IPS-NIHi7 (cell line): Measurements from ENCODE around the gene KRT83.
"Not testable (repeated sequence)": the region's sequence is repeated elsewhere in the genome, so short reads cannot be mapped to it uniquely, and the experiment has no call there.

Source experiments
- DNase-seq: peaks from one replicate; pipeline ENCODE4 v3.0.0; 2012; ENCODE audit warnings: mixed read lengths; ENCODE audit errors: extremely low spot score

The KRT83 gene

GRCh38 chr12:52286857-52287785 is 34.1 kb downstream of the KRT83 start:
- DNase-seq = not testable (repeated sequence)

- DNase-seq = no peak
Measured at GRCh38 chr12:52285851-52286530, 35.2 kb downstream of the KRT83 start.

- DNase-seq = no peak
Measured at GRCh38 chr12:52285172-52285745, 35.9 kb downstream of the KRT83 start.

GRCh38 chr12:52284562-52285171 is 36.5 kb downstream of the KRT83 start:
- DNase-seq = no peak

GRCh38 chr12:52280796-52281560 is 40.2 kb downstream of the KRT83 start:
- DNase-seq = no peak

- no peak for DNase-seq
Measured at GRCh38 chr12:52280319-52280795, 40.8 kb downstream of the KRT83 start.

- DNase-seq = no peak
Measured at GRCh38 chr12:52279422-52280318, 41.5 kb downstream of the KRT83 start.

GRCh38 chr12:52278575-52279421 is 42.4 kb downstream of the KRT83 start:
- peak; percentile 93 for DNase-seq

GRCh38 chr12:52277486-52278245 is 43.5 kb downstream of the KRT83 start:
- no peak for DNase-seq

GRCh38 chr12:52275686-52276085 is 45.5 kb downstream of the KRT83 start:
- DNase-seq = no peak

- DNase-seq = no peak
Measured at GRCh38 chr12:52274521-52275120, 46.6 kb downstream of the KRT83 start, which contains the start of gene KRT86. Gene KRT86, plus strand, starts transcription at chr12:52274645. Its CDS starts 27,272 bp downstream, at chr12:52301917.

- DNase-seq = no peak
Measured at GRCh38 chr12:52271158-52271557, 50.0 kb downstream of the KRT83 start.

- no peak for DNase-seq
Measured at GRCh38 chr12:52270541-52271070, 50.6 kb downstream of the KRT83 start.

- DNase-seq = no peak
Measured at GRCh38 chr12:52268212-52268611, 53.0 kb downstream of the KRT83 start.

- DNase-seq = no peak
Measured at GRCh38 chr12:52267699-52268098, 53.5 kb downstream of the KRT83 start.

GRCh38 chr12:52267266-52267665 is 53.9 kb downstream of the KRT83 start:
- DNase-seq = no peak

- no peak for DNase-seq
Measured at GRCh38 chr12:52266514-52266913, 54.7 kb downstream of the KRT83 start.

- DNase-seq = no peak
Measured at GRCh38 chr12:52264435-52264825, 56.8 kb downstream of the KRT83 start.
